Middle frontal gyrus (tissue), 1 donor: Measurements from ENCODE around the gene CT45A5.
"Not testable (repeated sequence)": the region's sequence is repeated elsewhere in the genome, so short reads cannot be mapped to it uniquely, and the experiment has no call there.

Experiments
- DNase-seq: peaks from one replicate; pipeline ENCODE4 v3.0.0-alpha.2; 2015; ENCODE audit warnings: low spot score; ENCODE audit errors: extremely low spot score

Gene CT45A5

GRCh38 chrX:135785403-135785802 lies at the start of gene CT45A5:
TSS of gene CT45A5 (minus strand) at chrX:135785503. CDS start at chrX:135781729, 3,774 bp downstream.
- DNase-seq = not testable (repeated sequence)

GRCh38 chrX:135819912-135820311 lies 34.6 kb upstream of the CT45A5 start, which contains the start of gene CT45A2:
TSS of gene CT45A2 (minus strand) at chrX:135820012. CDS start at chrX:135816265, 3,747 bp downstream.
- not testable (repeated sequence) for DNase-seq

- not testable (repeated sequence) for DNase-seq
These were observed 17.4 kb upstream of the CT45A5 start, which contains the start of gene CT45A6 for GRCh38 chrX:135802687-135803086. TSS of gene CT45A6 (minus strand) at chrX:135802787. CDS start at chrX:135798993, 3,794 bp downstream.

- not testable (repeated sequence) for DNase-seq
These were observed 17.2 kb downstream of the CT45A5 start, which contains the start of gene CT45A3 for GRCh38 chrX:135768091-135768490. TSS of gene CT45A3 (minus strand) at chrX:135768191. CDS start at chrX:135764444, 3,747 bp downstream.

- not testable (repeated sequence) for DNase-seq
These were observed 40.6 kb downstream of the CT45A5 start for GRCh38 chrX:135744739-135745138.

GRCh38 chrX:135741192-135741715 lies 44.0 kb downstream of the CT45A5 start:
- no peak for DNase-seq

GRCh38 chrX:135740681-135741149 lies 44.6 kb downstream of the CT45A5 start:
- DNase-seq = no peak

- DNase-seq = no peak
These were observed 47.8 kb downstream of the CT45A5 start for GRCh38 chrX:135737366-135738071.

GRCh38 chrX:135734666-135735065 lies 50.6 kb downstream of the CT45A5 start:
- DNase-seq = not testable (repeated sequence)
